ENCODE measurements around the gene SYNDIG1.

SYNDIG1 gene

DNA sequence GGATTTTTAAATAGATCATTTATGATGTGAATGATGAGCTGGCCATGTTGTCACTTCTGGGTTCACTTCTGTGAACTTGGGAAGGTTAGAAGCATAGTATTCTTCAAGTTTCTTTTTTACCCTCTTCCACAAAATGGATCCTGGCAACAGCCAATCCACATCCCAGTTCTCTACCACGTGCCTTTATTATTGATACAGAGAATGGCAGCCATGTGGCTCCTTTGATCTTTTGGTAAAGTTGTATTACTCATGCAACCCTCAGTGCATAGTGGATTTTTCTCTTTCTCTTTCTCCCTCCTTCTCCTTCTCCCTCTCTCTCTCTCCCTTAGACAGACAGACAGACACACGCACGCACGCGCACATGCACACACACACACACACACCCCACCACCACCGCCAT lies 50.0 kb downstream of the SYNDIG1 start:
- TF ChIP-seq, protein P1, sequence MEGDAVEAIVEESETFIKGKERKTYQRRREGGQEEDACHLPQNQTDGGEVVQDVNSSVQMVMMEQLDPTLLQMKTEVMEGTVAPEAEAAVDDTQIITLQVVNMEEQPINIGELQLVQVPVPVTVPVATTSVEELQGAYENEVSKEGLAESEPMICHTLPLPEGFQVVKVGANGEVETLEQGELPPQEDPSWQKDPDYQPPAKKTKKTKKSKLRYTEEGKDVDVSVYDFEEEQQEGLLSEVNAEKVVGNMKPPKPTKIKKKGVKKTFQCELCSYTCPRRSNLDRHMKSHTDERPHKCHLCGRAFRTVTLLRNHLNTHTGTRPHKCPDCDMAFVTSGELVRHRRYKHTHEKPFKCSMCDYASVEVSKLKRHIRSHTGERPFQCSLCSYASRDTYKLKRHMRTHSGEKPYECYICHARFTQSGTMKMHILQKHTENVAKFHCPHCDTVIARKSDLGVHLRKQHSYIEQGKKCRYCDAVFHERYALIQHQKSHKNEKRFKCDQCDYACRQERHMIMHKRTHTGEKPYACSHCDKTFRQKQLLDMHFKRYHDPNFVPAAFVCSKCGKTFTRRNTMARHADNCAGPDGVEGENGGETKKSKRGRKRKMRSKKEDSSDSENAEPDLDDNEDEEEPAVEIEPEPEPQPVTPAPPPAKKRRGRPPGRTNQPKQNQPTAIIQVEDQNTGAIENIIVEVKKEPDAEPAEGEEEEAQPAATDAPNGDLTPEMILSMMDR (IDR thresholded peaks at IDR 0.05; ENCODE audit: low read length, missing control alignments), result no peak
- no peak for DNase-seq (ENCODE audit: low read depth)
- H3K4me3 ChIP-seq (replicated peaks; ENCODE audit: low read depth, low read length), result no peak overlapping the region

DNA sequence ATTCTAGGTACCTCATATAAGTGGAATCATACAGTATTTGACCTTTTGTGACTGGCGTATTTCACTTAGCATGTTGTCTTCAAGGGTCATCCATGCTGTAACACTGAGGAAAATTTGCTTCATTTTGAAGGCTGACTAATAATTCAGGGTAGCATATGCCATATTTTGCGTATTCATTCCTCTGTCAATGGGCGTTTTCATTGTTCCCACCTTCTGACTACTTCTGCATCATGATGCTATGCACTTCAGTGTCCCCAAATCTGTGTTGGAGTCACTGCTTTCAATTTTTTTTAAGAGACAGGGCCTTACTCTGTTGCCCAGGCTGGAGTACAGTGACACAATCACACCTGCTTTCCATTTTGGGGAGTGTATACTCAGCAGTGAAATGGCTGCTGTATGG lies 51.6 kb downstream of the SYNDIG1 start:
- H3K4me3 ChIP-seq (replicated peaks; ENCODE audit: low read depth, low read length), result no peak overlapping the region
- TF ChIP-seq, protein P1 (IDR thresholded peaks at IDR 0.05; ENCODE audit: low read length, missing control alignments), result no peak
- no peak for DNase-seq (ENCODE audit: low read depth)

DNA sequence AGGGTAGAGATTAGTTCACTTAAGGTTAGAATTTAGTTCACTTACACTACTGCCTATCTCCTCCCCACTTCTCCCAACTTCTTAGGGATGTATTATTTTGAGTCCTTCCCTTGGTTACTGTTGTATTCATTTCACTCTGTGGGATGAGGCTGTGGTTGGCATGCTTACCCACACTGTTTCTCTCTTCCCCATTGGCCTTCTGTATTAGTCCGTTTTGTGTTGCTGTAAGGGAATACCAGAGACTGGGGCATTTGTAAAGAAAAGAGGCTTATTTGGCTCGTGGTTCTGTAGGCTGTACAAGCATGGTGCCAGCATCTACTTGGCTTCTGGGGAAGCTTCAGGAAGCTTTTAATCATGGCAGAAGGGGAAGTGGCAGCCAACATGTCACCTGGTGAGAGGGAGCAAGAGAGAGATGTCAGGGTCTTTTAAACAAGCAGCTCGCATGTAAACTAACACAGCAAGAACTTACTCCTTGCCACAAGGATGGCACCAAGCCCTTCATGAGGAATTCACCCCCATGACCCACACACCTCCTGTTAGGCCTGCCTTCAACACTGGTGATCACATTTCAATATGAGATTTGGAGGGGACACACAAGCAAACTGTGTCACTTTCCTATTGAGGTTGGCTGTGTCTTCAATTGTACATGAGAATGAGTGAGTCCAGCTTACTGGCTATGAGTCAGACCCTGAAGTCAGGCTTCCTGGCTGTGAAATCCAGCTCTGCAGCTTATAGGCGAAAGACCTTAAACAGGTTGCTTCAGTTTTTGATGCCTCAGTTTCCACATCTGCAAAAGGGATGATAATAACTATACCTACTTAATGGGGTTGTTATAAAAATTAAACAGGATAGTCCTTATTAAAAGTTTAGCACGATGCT lies 53.3 kb downstream of the SYNDIG1 start:
- TF ChIP-seq, protein P1 (IDR thresholded peaks at IDR 0.05; ENCODE audit: low read length, missing control alignments), result no peak
- H3K4me3 ChIP-seq (replicated peaks; ENCODE audit: low read depth, low read length), result no peak overlapping the region
- DNase-seq (ENCODE audit: low read depth), result no peak

DNA sequence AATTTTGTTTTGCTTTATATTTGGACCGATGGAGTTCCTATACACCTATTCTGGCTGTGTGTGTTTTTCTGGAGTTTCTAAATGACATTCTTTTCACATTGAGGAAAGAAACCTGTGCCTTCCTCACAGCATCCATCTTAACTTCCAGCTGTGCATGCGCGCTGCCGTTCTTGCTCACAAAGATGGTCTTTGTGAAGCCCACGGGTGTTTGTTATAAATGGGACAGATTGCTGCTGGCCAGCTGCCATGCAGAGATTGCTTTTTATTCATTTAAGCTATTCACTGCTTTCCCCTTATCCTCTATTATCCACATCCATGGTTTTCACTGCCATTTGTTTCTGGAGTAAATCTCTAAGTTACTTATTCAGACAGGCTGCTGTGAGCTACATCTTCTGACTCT lies 54.2 kb downstream of the SYNDIG1 start:
- DNase-seq (ENCODE audit: low read depth), result no peak
- TF ChIP-seq, protein P1 (IDR thresholded peaks at IDR 0.05; ENCODE audit: low read length, missing control alignments), result no peak
- no peak overlapping the region for H3K4me3 ChIP-seq (replicated peaks; ENCODE audit: low read depth, low read length)

DNA sequence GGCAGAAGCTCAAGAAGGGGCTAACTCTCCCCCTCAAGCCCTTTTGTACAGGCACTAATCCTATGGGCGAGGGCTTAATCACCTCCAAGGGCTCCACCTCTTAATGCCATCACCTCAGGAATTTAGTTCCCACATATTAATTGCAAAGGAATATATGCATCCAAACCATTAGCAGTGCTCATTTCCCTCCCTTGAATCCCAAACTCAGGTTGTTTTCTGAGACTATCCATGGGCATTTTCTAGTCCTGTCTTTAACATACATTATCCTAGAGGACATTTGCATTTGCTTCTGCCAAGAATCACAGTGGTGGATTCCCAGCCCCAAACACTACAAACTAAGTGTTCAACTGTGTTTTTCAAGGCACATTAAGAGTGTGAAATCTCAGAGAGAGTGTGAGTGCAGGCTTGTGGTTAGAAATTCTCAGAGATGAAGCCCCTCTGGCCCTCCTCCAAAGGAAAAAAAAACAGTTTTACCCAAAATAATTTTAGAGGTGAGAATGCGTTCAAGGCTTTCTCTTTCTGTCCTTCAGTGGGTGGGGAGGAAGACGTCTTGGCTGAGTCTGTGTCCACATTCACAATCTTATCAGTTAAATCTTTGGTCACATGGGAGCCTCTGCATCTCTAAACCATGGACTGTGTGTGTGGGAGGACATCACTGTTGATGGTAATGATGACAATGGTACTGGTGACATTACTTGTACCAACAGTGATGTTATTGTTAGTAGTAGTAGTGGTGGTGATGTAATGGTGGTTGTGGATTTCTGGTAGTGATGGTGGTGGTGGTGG lies 59.3 kb downstream of the SYNDIG1 start:
- no peak overlapping the region for H3K4me3 ChIP-seq (replicated peaks; ENCODE audit: low read depth, low read length)
- TF ChIP-seq, protein P1 (IDR thresholded peaks at IDR 0.05; ENCODE audit: low read length, missing control alignments), result no peak
- DNase-seq (ENCODE audit: low read depth), result no peak

DNA sequence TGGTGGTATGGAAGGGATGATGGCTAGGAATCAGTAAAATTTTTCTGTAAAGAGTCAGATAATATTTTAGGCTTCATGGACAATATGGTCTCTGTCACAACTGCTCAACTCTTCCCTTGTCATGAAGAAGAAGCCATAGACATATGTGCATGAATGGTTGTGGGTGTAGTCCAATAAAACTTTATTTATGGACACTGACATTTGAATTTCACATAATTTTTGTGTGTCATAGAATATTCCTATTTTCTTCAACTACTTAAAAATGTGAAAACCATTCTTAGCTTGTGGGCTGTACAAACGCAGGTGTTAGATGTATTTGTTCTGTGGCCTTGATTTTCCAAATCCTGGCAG lies 59.9 kb downstream of the SYNDIG1 start:
- DNase-seq (ENCODE audit: low read depth), result no peak
- no peak overlapping the region for H3K4me3 ChIP-seq (replicated peaks; ENCODE audit: low read depth, low read length)
- TF ChIP-seq, protein P1 (IDR thresholded peaks at IDR 0.05; ENCODE audit: low read length, missing control alignments), result no peak
